ENCODE results near the gene RASAL1. TPM values are rescaled to one million over a fixed set of nuclear protein-coding genes. Genes with fewer than 3 reads are reported as not detected.

The RASAL1 gene
- total RNA-seq, 4 donors from 2014 or later = not detected

DNA sequence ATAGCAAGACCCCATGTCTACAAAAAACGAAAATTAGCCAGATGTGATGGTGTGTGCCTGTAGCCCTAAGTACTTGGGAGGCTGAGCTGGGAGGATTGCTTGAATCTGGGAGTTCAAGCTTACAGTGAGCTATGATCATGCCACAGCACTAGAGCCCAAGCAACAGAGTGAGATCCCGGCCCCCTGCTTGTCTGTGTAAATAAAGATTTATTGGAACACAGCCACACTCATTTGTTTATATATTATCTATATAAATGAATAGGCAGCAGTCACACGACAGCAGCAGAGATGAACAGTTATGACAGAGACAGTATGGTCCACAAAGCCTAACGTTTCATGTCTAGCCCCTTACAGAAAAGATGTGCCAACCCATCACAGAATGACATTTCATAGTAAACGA, 34.9 kb upstream of the RASAL1 start:
- no peak for DNase-seq (ENCODE audit: low spot score)
- TF ChIP-seq, protein P1, sequence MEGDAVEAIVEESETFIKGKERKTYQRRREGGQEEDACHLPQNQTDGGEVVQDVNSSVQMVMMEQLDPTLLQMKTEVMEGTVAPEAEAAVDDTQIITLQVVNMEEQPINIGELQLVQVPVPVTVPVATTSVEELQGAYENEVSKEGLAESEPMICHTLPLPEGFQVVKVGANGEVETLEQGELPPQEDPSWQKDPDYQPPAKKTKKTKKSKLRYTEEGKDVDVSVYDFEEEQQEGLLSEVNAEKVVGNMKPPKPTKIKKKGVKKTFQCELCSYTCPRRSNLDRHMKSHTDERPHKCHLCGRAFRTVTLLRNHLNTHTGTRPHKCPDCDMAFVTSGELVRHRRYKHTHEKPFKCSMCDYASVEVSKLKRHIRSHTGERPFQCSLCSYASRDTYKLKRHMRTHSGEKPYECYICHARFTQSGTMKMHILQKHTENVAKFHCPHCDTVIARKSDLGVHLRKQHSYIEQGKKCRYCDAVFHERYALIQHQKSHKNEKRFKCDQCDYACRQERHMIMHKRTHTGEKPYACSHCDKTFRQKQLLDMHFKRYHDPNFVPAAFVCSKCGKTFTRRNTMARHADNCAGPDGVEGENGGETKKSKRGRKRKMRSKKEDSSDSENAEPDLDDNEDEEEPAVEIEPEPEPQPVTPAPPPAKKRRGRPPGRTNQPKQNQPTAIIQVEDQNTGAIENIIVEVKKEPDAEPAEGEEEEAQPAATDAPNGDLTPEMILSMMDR (IDR thresholded peaks at IDR 0.05) = no peak
- ATAC-seq (ENCODE audit: low FRiP score) = no peak

DNA sequence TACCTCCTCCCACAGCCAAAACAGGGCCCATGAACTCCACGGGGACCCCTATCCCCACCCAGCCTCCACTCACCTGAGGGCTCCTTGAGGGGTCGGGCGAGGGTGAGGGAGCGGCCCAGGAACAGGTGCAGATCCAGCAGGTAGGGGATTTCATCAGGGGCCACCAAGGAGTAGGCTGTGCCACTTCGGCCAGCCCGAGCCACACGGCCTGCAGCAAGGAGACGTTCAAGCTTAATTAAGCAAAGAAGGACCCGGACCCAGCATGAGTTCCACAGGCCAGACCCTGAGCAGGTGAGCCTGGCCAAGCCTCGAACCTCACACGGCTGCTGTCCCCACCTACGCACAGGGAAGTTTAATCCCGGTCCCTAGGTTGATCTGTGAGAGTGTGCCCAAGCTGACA, 34.1 kb upstream of the RASAL1 start:
- no peak for ATAC-seq (ENCODE audit: low FRiP score)
- DNase-seq (ENCODE audit: low spot score) = no peak
- TF ChIP-seq, protein P1 (IDR thresholded peaks at IDR 0.05) = no peak

DNA sequence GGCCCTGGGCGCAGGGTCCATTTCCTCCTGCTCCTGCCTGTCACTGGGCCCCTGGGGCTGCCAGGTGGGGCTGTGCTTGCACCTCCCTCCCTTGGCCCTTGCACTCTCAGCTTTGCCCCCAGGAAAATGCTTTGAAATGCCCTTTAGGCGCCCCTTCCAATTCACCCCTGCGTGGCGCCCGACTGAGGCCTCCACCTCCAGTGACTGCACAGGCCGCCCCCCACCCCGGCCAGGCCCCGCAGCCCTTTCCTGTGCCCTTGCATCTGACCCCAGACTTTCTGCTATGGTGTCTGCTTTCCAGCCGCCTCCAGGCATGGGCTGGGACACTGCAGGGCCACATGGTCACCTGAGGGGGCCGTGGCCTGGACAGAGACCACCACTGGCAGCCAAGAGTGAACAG, 32.3 kb upstream of the RASAL1 start:
- ATAC-seq (ENCODE audit: low FRiP score) = no peak
- DNase-seq (ENCODE audit: low spot score) = no peak

DNA sequence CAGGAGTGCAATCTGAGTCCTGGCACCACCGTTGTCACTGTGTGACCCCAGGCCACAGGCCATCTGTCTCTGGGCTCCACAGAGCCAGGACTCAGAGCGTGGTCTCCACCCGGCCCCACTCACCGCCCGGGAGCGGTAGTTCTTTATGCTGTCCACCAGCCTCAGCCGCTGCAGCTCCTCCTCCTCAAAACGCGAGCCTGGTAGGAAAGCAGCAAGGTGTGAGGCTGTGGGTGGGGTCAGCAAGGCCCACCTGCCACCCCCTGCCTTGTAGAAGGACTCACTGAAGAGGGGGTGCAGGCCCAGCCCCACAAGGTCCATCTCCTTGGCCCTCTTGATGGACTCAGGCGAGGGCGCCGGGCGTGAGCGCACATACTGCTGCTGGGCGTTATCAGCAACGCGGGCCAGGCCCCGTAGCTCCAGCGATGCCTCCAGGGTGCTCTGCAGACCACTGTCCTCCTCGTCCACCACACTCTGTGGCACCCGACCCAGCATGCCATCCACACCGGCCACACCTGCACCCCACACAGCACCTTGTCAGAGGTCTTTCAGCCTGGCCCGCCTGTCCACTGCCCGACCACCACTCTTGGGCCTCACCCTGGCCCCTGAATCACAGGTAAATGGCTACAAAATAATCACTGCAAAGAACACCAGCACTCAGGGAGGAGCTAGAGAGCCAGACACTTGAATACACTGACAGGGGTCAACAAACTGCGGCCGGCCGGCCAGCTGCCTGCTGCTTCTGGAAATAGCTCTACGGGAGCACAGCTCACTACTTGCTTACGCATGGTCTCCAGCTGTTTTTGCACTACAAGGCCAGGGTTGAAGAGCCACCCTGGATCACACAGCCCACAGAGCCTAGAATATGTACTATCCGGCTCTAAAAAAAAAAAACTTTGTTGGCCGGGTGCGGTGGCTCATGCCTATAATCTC, 30.2 kb upstream of the RASAL1 start:
- TF ChIP-seq, protein P1 (IDR thresholded peaks at IDR 0.05) = no peak
- DNase-seq (ENCODE audit: low spot score) = no peak
- ATAC-seq (ENCODE audit: low FRiP score) = no peak

More for the DNA sequence above, 32.3 kb upstream of the RASAL1 start:
- TF ChIP-seq, protein P1 (IDR thresholded peaks at IDR 0.05) = no peak

DNA sequence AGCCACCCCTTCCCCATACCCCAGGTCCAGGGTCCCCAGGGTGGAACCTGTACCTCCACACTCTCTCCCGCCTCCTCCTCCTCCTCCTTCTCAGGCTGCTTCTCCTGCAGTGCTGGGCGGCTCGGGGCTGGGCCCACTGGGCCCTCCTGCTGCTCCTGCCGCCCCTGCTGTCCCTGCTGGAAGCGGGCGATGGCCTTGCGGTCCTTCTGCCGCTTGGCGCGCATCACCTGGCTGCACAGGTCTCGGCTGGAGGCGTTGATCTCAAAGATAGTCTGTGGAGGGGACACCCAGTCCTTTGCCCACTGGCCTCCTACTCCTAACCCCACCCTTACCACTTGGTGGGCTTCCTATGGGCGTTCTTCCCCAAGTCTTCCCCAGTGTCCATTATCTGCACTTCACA, 28.5 kb upstream of the RASAL1 start:
- ATAC-seq (ENCODE audit: low FRiP score) = no peak
- TF ChIP-seq, protein P1 (IDR thresholded peaks at IDR 0.05) = no peak

DNA sequence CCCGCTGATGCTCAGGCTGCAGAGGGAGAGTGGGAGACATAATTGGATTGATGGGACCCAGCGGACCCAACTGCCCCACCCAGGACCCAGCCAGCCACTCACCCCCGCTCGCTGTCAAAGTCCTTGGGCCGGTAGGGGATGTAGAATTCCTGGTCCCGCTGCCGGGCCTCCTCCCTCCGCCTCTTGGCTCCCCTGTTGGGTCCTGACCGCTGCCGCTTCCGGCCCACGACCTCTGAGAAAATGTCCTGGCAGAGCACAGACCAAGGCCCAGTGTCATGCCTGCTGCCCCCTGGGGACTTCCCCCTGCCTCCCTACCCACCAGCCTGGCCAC, 27.4 kb upstream of the RASAL1 start:
- TF ChIP-seq, protein P1 (IDR thresholded peaks at IDR 0.05) = no peak
- ATAC-seq (ENCODE audit: low FRiP score) (no peak), DNase-seq (ENCODE audit: low spot score) (no peak)

More for the DNA sequence above, 28.5 kb upstream of the RASAL1 start:
- no peak for DNase-seq (ENCODE audit: low spot score)

All from omental fat pad (tissue), 4 donors.